ENCODE measurements around the gene ABCC8. TPM values are rescaled to one million over a fixed set of nuclear protein-coding genes. Genes with fewer than 3 reads are reported as not detected.
A peak's percentile ranks its signal among the peaks of the same experiment; 100 is the strongest.

The ABCC8 gene
- total and polyA plus RNA-seq, 2 of the 8 experiments (the other 6 are each of a cell fraction or from before 2014, with no cell fraction given) = 3.7 to 4.9 TPM

GRCh38 chr11:17475666-17476316 is 854 bp downstream of the ABCC8 start:
- H4K8ac ChIP-seq (ENCODE audit: extremely low read depth, insufficient read depth, low read length) = 0 out of 2 replicates have a peak overlapping the region, but pooled peaks have one; percentile 4
- H3K27ac ChIP-seq (ENCODE audit: low read depth, low read length) = no peak overlapping the region
- H3K79me2 ChIP-seq (ENCODE audit: control insufficient read depth in 1 of 2, insufficient read depth in 2 of 2, low read length in 2 of 2) = no peaks in the 10 kb centered on the region
- peaks cover 32 to 59% (median 54%) of the 10 kb centered on the region in 4 experiments for H3K27me3 ChIP-seq (replicated peaks in 1 of 4; ENCODE audit: control insufficient read depth in 3 of 4, extremely low read depth in 1 of 4, insufficient read depth in 3 of 4, low read length in 3 of 4)
- no peak overlapping the region for H4K5ac ChIP-seq (ENCODE audit: insufficient read length, low read depth, low read length)
- H3K36me3 ChIP-seq (ENCODE audit: control insufficient read depth in 2 of 4, insufficient read depth in 4 of 4, low read length in 3 of 4) = no peaks in the 10 kb centered on the region
- no peak overlapping the region for H2BK120ac ChIP-seq (replicated peaks; ENCODE audit: low read depth, low read length)
- H3K9me3 ChIP-seq (ENCODE audit: insufficient read depth in 2 of 2, low read depth in 1 of 2, low read length in 1 of 2) = no peaks in the 10 kb centered on the region
- POLR2A ChIA-PET (ENCODE audit: partially characterized antibody) = interaction anchor here (1.6 to 1.7 kb wide), 2 partner anchors 28 to 86 kb away, joined by 4 read pairs; no protein-coding TSS in a partner anchor
- peaks cover 4 to 10% (median 8%) of the 10 kb centered on the region in 4 experiments; a peak in 6 of 7 replicates for H3K4me1 ChIP-seq (replicated peaks in 1 of 4; ENCODE audit: control insufficient read depth in 3 of 4, insufficient read depth in 4 of 4, low read length in 3 of 4)
- H3K4me3 ChIP-seq (ENCODE audit: extremely low read depth in 1 of 4, insufficient read depth in 2 of 4, low read depth in 3 of 4, low read length in 4 of 4) = peak overlapping the region; percentile 59 to 89 (median 72)
- H3K79me1 ChIP-seq (ENCODE audit: low read depth, low read length) = no peaks in the 10 kb centered on the region
- H4K91ac ChIP-seq (replicated peaks; ENCODE audit: insufficient read length, low read length) = no peak overlapping the region
- FAIRE-seq (no peak), DNase-seq (ENCODE audit: low read depth in 1 of 2, low spot score in 2 of 2) (no peak)
- peaks cover 12% of the 10 kb centered on the region for H3K23me2 ChIP-seq (ENCODE audit: low read depth, low read length)
- H2AFZ ChIP-seq (ENCODE audit: low read length) = peak overlapping the region; percentile 93; the same call in 1 of the 2 replicates
- H3K9ac ChIP-seq (replicated peaks in 1 of 4; ENCODE audit: extremely low read depth in 1 of 4, low read depth in 3 of 4, low read length in 3 of 4) = peak overlapping the region in 1 of 4 experiments; percentile 36; a peak in 1 of 7 replicates
- peak overlapping the region; percentile 92 to 100 for H3K4me2 ChIP-seq (ENCODE audit: insufficient read depth in 1 of 2, low read depth in 2 of 2, low read length in 2 of 2)
- H3K14ac ChIP-seq (ENCODE audit: insufficient read length) = no peak overlapping the region
- no peak overlapping the region for H3K18ac ChIP-seq (ENCODE audit: extremely low read depth, low read length)
- no peak overlapping the region for H3K4ac ChIP-seq (replicated peaks; ENCODE audit: insufficient read length, low read depth, low read length)
- no peak for TF ChIP-seq SRF (IDR thresholded peaks at IDR 0.05; ENCODE audit: low read depth, low read length)
- TF ChIP-seq EZH2 (IDR thresholded peaks at IDR 0.05; ENCODE audit: low read depth, low read length, severe bottlenecking) = peak; percentile 81
- TF ChIP-seq MAFK (IDR thresholded peaks at IDR 0.05; ENCODE audit: low read depth, low read length) = no peak
- TF ChIP-seq, protein P1, sequence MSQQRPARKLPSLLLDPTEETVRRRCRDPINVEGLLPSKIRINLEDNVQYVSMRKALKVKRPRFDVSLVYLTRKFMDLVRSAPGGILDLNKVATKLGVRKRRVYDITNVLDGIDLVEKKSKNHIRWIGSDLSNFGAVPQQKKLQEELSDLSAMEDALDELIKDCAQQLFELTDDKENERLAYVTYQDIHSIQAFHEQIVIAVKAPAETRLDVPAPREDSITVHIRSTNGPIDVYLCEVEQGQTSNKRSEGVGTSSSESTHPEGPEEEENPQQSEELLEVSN (IDR thresholded peaks at IDR 0.05) = 0 out of 2 replicates have a peak, but pooled peaks have one; percentile 27
- TF ChIP-seq, protein P2, sequence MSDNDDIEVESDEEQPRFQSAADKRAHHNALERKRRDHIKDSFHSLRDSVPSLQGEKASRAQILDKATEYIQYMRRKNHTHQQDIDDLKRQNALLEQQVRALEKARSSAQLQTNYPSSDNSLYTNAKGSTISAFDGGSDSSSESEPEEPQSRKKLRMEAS (IDR thresholded peaks at IDR 0.05) = 0 out of 2 replicates have a peak, but pooled peaks have one; percentile 13
- TF ChIP-seq SIX5 (IDR thresholded peaks at IDR 0.05; ENCODE audit: low read depth, low read length) = no peak
- TF ChIP-seq SP4 (IDR thresholded peaks at IDR 0.05; ENCODE audit: low read length) = no peak
- WGBS, 2 experiments (ENCODE audit: extremely low coverage in 1 of 2, insufficient coverage in 1 of 2, insufficient read length in 1 of 2, insufficient replicate concordance in 2 of 2, low coverage in 1 of 2, low lambda C conversion rate in 2 of 2, missing lambda C conversion rate in 1 of 2) = 8% methylated on average over 23 of the region's 31 CpGs; no CpG with 5 or more reads in 1 of the 2 experiments
- H2BK12ac ChIP-seq (ENCODE audit: low read depth, low read length) = no peak overlapping the region; the same call in 1 of the 2 replicates
- H3K56ac ChIP-seq (replicated peaks; ENCODE audit: insufficient read length, low read depth, low read length) = peak overlapping the region; percentile 20
- no peak overlapping the region for H2BK20ac ChIP-seq (ENCODE audit: low read length)
- H3K23ac ChIP-seq (ENCODE audit: insufficient read length) = no peak overlapping the region
- peaks cover 0 to 7% of the 10 kb centered on the region in 2 experiments for H4K20me1 ChIP-seq (replicated peaks in 1 of 2; ENCODE audit: control insufficient read depth in 1 of 2, insufficient read depth in 2 of 2, low read length in 2 of 2)
- no peak overlapping the region for H2AK5ac ChIP-seq (ENCODE audit: low read depth, low read length)
- H2BK5ac ChIP-seq (ENCODE audit: low read depth, low read length) = no peak overlapping the region
- CTCF ChIA-PET (ENCODE audit: partially characterized antibody) = interaction anchor here (0.9 to 10.1 kb wide), 24 partner anchors 10 to 200 kb away, joined by 3 to 111 read pairs (median 5); partner anchors contain the start of genes KCNJ11 and NUCB2
- no peak overlapping the region for H2BK15ac ChIP-seq (ENCODE audit: low read length)
